Testis (tissue), 3 donors: ENCODE data around the gene PPP6C. TPM values are rescaled to one million over a fixed set of nuclear protein-coding genes. Genes with fewer than 3 reads are reported as not detected.
A peak's percentile ranks its signal among the peaks of the same experiment; 100 is the strongest.

Source experiments
- DNase-seq: peaks from one replicate; pipeline ENCODE4 v3.0.0-alpha.2; 2019
- H3K27ac ChIP-seq, 2 donors: fragments of 200-600 bp; sonication (generic); one replicate each; pipeline ENCODE4 v1.5.1; 2019
- H3K27me3 ChIP-seq: fragments of 200-600 bp; sonication (generic); one replicate; pipeline ENCODE4 v1.5.1; 2019
- H3K36me3 ChIP-seq: fragments of 200-600 bp; sonication (generic); one replicate; pipeline ENCODE4 v1.5.1; 2017; ENCODE audit warnings: low read depth; ENCODE audit errors: missing control alignments
- H3K4me1 ChIP-seq: fragments of 200-600 bp; sonication (generic); one replicate; pipeline ENCODE4 v1.5.1; 2019
- H3K4me3 ChIP-seq, 2 donors: fragments of 200-600 bp; sonication (generic); one replicate each; pipeline ENCODE4 v1.5.1; 2017 to 2019
- H3K9me3 ChIP-seq: fragments of 200-600 bp; sonication (generic); one replicate; pipeline ENCODE4 v1.5.1; 2017
- POLR2A ChIP-seq: fragments of 450-650 bp; IDR thresholded peaks from one replicate; pipeline ENCODE4 v1.6.1; 2017; ENCODE audit warnings: antibody characterized with exemption, mild to moderate bottlenecking, moderate library complexity
- WGBS, 2 donors: methylation state at CpG; one replicate each; pipeline ENCODE4 v1.1.5; 2018; 5-methylcytosine and 5-hydroxymethylcytosine counted together
- intact Hi-C: fragments of 100-400 bp; cut with DNase I; formaldehyde crosslinking; loops from one replicate; pipeline ENCODE4 v1.15.1; 2023; ENCODE audit warnings: low total_unique reads
- polyA plus RNA-seq: library from polyadenylated mRNA; stranded (reverse); fragments of 350-450 nt; fragmentation: Illumina TruSeq; extraction: RNeasy Lipid Tissue Mini Kit (QIAGEN cat#74804); gene quantifications from one replicate; pipeline ENCODE4 v1.2.3, GENCODE V29; 2014; ENCODE audit warnings: low read depth, low replicate concordance; ENCODE audit not compliant: insufficient read depth
- total RNA-seq, 2 donors: library from RNA; depleted of rRNA; stranded (reverse); fragments of >200 nt; gene quantifications; one replicate each; pipeline ENCODE4 v1.2.3, GENCODE V29; 2016
- TF ChIP-seq, protein P1 (sequence below), 3 experiments: fragments of 450-650 bp in 2 of 3; fragments of 200-600 bp in 1 of 3; sonication (generic) in 1 of 3; IDR thresholded peaks; one replicate each; pipeline ENCODE4 v1.5.1; 2016 to 2019; ENCODE audit warnings: antibody characterized with exemption in 3 of 3, mild to moderate bottlenecking in 2 of 3, moderate library complexity in 1 of 3

Gene PPP6C
- total and polyA plus RNA-seq, 3 donors from 2014 or later: 38.9 to 57.5 (median 40.5) TPM

DNA sequence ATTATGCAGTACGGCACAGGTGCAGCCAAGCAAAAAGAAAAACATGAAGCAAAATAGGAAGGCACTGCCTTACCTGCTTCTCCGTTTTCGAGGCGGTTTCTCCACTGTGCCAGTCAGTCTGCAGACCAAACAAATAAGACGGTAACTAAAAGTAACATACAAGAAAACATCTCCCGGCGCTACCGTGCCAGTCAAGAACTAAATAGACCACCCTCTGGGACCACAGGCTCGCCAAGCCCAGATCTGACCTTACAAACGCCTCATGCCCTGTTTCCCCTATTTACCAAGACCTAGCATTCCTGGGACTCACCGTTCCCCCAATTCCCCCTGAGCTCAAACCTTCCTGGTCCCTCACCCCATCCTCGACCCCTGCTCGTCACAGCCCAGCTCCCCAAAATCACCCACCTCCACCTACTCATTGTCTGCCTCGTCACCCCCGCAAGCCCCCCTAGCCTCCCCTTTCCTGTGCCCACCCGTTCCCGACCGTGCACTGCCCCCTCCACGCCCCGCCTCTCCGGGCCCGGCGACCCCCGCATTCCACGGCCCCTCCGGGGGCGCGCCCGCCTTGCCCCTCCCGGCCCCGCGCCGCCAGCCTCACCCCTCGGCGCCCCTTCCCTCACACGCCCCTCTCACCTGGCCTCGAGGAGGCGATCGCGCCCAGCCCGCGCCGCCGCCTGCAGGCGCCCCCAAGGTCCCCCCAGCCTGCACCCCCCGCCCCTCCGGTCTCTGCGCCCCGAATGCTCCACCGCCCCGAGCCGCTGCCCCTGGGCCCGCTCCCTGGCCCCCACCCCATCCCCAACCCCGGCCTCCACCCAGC is 46.8 kb downstream of the PPP6C start:
- no peaks in the 10 kb centered on the region for H3K4me1 ChIP-seq
- no peaks in the 10 kb centered on the region for H3K27me3 ChIP-seq
- 1 to 2% methylated on average over 34 to 45 of the region's 54 CpGs for WGBS, 2 donors
- H3K9me3 ChIP-seq: no peaks in the 10 kb centered on the region
- peak; percentile 20 for DNase-seq
- H3K27ac ChIP-seq: peak overlapping the region; percentile 72 to 73
- no peak for TF ChIP-seq POLR2A
- TF ChIP-seq, protein P1, sequence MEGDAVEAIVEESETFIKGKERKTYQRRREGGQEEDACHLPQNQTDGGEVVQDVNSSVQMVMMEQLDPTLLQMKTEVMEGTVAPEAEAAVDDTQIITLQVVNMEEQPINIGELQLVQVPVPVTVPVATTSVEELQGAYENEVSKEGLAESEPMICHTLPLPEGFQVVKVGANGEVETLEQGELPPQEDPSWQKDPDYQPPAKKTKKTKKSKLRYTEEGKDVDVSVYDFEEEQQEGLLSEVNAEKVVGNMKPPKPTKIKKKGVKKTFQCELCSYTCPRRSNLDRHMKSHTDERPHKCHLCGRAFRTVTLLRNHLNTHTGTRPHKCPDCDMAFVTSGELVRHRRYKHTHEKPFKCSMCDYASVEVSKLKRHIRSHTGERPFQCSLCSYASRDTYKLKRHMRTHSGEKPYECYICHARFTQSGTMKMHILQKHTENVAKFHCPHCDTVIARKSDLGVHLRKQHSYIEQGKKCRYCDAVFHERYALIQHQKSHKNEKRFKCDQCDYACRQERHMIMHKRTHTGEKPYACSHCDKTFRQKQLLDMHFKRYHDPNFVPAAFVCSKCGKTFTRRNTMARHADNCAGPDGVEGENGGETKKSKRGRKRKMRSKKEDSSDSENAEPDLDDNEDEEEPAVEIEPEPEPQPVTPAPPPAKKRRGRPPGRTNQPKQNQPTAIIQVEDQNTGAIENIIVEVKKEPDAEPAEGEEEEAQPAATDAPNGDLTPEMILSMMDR (IDR thresholded peaks at IDR 0.05): no peak
- intact Hi-C loops: loop anchor here (10.0 kb wide), 1 partner anchor 368 kb away; the partner anchor contains the start of genes NR6A1 and OLFML2A
- H3K36me3 ChIP-seq: no peaks in the 10 kb centered on the region
- peak overlapping the region; percentile 84 to 86 for H3K4me3 ChIP-seq

GRCh38 chr9:125141751-125142150 is 47.9 kb downstream of the PPP6C start:
- Histone ChIP-seq H3K4me3 (no peak overlapping the region), H3K27me3 (no peaks in the 10 kb centered on the region), H3K27ac (no peak overlapping the region), H3K9me3 (no peaks in the 10 kb centered on the region), H3K36me3 (no peaks in the 10 kb centered on the region), H3K4me1 (no peaks in the 10 kb centered on the region)
- intact Hi-C loops: loop anchor here (10.0 kb wide), 1 partner anchor 367 kb away; the partner anchor contains the start of genes NR6A1 and OLFML2A
- TF ChIP-seq, protein P1 (IDR thresholded peaks at IDR 0.05): no peak
- no peak for TF ChIP-seq POLR2A
- no peak for DNase-seq
- 91% methylated on average over 4 of the region's 4 CpGs for WGBS, 2 donors

GRCh38 chr9:125141251-125141650 is 48.4 kb downstream of the PPP6C start:
- TF ChIP-seq POLR2A: no peak
- TF ChIP-seq, protein P1 (IDR thresholded peaks at IDR 0.05): no peak
- H3K36me3 ChIP-seq: no peaks in the 10 kb centered on the region
- H3K27me3 ChIP-seq: no peaks in the 10 kb centered on the region
- no peak overlapping the region for H3K4me3 ChIP-seq
- H3K27ac ChIP-seq: no peak overlapping the region
- no peaks in the 10 kb centered on the region for H3K9me3 ChIP-seq
- no peak for DNase-seq
- H3K4me1 ChIP-seq: no peaks in the 10 kb centered on the region
- intact Hi-C loops: loop anchor here (10.0 kb wide), 1 partner anchor 366 kb away; the partner anchor contains the start of genes NR6A1 and OLFML2A
- WGBS, 2 donors: 74 to 81% methylated on average over 3 of the region's 3 CpGs

DNA sequence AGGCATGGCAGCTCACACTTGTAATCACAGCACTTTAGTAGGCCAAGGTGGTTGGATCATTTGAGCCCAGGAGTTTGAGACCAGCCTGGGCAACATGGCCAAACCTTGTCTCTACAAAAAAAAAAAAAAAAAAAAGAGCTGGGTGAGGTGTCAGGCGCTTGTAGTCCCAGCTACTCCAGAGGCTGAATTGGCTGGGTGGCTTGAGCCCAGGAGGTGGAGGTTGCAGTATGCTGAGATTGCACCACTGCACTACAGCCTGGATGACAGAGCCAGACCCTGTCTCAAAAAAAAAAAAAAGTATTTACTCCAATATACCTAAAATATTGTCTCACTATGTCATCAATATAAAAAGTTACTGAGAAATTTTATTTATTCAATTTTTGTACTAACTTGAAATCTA is 49.0 kb downstream of the PPP6C start:
- 83 to 94% methylated on average over 1 of the region's 1 CpG for WGBS, 2 donors
- H3K27me3 ChIP-seq: no peaks in the 10 kb centered on the region

More for the DNA sequence above, 49.0 kb downstream of the PPP6C start:
- no peaks in the 10 kb centered on the region for H3K36me3 ChIP-seq
- H3K4me1 ChIP-seq: no peaks in the 10 kb centered on the region
- no peak overlapping the region for H3K4me3 ChIP-seq
- intact Hi-C loops: loop anchor here (10.0 kb wide), 1 partner anchor 366 kb away; the partner anchor contains the start of genes NR6A1 and OLFML2A
- no peak for DNase-seq
- H3K9me3 ChIP-seq: no peaks in the 10 kb centered on the region
- H3K27ac ChIP-seq: no peak overlapping the region
- TF ChIP-seq, protein P1 (IDR thresholded peaks at IDR 0.05): no peak
- TF ChIP-seq POLR2A: no peak
